DOHH2 (cell line): Measurements from ENCODE around the gene PDE4D.

Source experiments
- H3F3A ChIP-seq: fragments of 200-600 bp; sonication (generic), shearing (Covaris generic); 2 replicates; pipeline ENCODE4 v1.6.0; 2016; ENCODE audit warnings: antibody characterized with exemption, mild to moderate bottlenecking; ENCODE audit not compliant: control insufficient read depth, insufficient read depth
- H3K27ac ChIP-seq: fragments of 200-600 bp; sonication (generic); 2 replicates; pipeline ENCODE4 v1.5.1; 2014; ENCODE audit warnings: low read depth, mild to moderate bottlenecking, low read length, moderate library complexity
- H3K27me3 ChIP-seq: fragments of 200-600 bp; sonication (generic); 2 replicates; pipeline ENCODE4 v1.6.1; 2014; ENCODE audit warnings: mild to moderate bottlenecking, low read length, mixed read lengths; ENCODE audit not compliant: control insufficient read depth
- H3K36me3 ChIP-seq: fragments of 200-600 bp; sonication (generic); 2 replicates; pipeline ENCODE4 v1.6.1; 2014; ENCODE audit warnings: mild to moderate bottlenecking, low read length, moderate library complexity, mixed read lengths; ENCODE audit not compliant: control insufficient read depth
- H3K4me1 ChIP-seq: fragments of 200-600 bp; sonication (generic); 2 replicates; pipeline ENCODE4 v1.6.1; 2014; ENCODE audit warnings: mild to moderate bottlenecking, low read length, mixed read lengths; ENCODE audit not compliant: control insufficient read depth
- H3K4me2 ChIP-seq: fragments of 200-600 bp; sonication (generic); 2 replicates; pipeline ENCODE4 v1.6.0; 2014; ENCODE audit warnings: mild to moderate bottlenecking, low read length, moderate library complexity
- H3K4me3 ChIP-seq: fragments of 200-600 bp; sonication (generic); 2 replicates; pipeline ENCODE4 v1.5.1; 2014; ENCODE audit warnings: mild to moderate bottlenecking, low read length, mixed read lengths
- H3K79me2 ChIP-seq: fragments of 200-600 bp; sonication (generic); 2 replicates; pipeline ENCODE4 v1.6.1; 2014; ENCODE audit warnings: mild to moderate bottlenecking, low read length, mixed read lengths; ENCODE audit not compliant: control insufficient read depth
- H3K9me2 ChIP-seq: fragments of 200-600 bp; sonication (generic); replicated peaks from 2 replicates; pipeline ENCODE4 v1.6.1; 2014; ENCODE audit warnings: mild to moderate bottlenecking, low read length, mixed read lengths; ENCODE audit not compliant: control insufficient read depth
- H3K9me3 ChIP-seq: fragments of 200-600 bp; sonication (generic); 2 replicates; pipeline ENCODE4 v1.6.1; 2014; ENCODE audit warnings: antibody characterized with exemption, low read length, mixed read lengths; ENCODE audit not compliant: control insufficient read depth, insufficient read depth
- H4K20me1 ChIP-seq: fragments of 200-600 bp; sonication (generic); 2 replicates; pipeline ENCODE4 v1.6.0; 2014; ENCODE audit warnings: low read depth, mild to moderate bottlenecking, antibody characterized with exemption, low read length, moderate library complexity; ENCODE audit not compliant: control insufficient read depth, insufficient read depth
- CTCF ChIP-seq: fragments of 200-600 bp; sonication (generic); IDR thresholded peaks from one replicate; pipeline ENCODE4 v1.5.1; 2014; ENCODE audit warnings: antibody characterized with exemption, mild to moderate bottlenecking, low read depth, low read length; ENCODE audit not compliant: poor library complexity, severe bottlenecking
- EZH2phosphoT487 ChIP-seq: fragments of 200-600 bp; sonication (generic); IDR thresholded peaks from 2 replicates; pipeline ENCODE4 v1.6.1; 2017; ENCODE audit warnings: borderline replicate concordance, mild to moderate bottlenecking, antibody characterized with exemption, low read length, moderate library complexity, mixed read lengths

Gene PDE4D

GRCh38 chr5:59773294-59773693 lies 120.2 kb downstream of the PDE4D start:
- TF ChIP-seq EZH2phosphoT487: no peak
- TF ChIP-seq CTCF: no peak

GRCh38 chr5:59772757-59773156 lies 120.8 kb downstream of the PDE4D start:
- TF ChIP-seq CTCF (no peak), EZH2phosphoT487 (no peak)
- Histone ChIP-seq H3K79me2 (no peaks in the 10 kb centered on the region), H3K36me3 (no peaks in the 10 kb centered on the region), H3F3A (no peaks in the 10 kb centered on the region), H4K20me1 (no peaks in the 10 kb centered on the region), H3K27ac (no peak overlapping the region), H3K27me3 (peaks cover 20% of the 10 kb centered on the region), H3K4me2 (no peak overlapping the region), H3K9me3 (no peaks in the 10 kb centered on the region), H3K4me1 (peaks cover 15% of the 10 kb centered on the region), H3K4me3 (no peak overlapping the region), H3K9me2 (no peaks in the 10 kb centered on the region)

More at GRCh38 chr5:59773294-59773693, 120.2 kb downstream of the PDE4D start:
- Histone ChIP-seq H3K79me2 (no peaks in the 10 kb centered on the region), H3K4me2 (no peak overlapping the region), H3K4me3 (no peak overlapping the region), H3K27ac (no peak overlapping the region), H3K27me3 (peaks cover 15% of the 10 kb centered on the region), H3F3A (no peaks in the 10 kb centered on the region), H3K4me1 (peaks cover 11% of the 10 kb centered on the region), H4K20me1 (no peaks in the 10 kb centered on the region), H3K9me3 (no peaks in the 10 kb centered on the region), H3K36me3 (no peaks in the 10 kb centered on the region), H3K9me2 (no peaks in the 10 kb centered on the region)

GRCh38 chr5:59772206-59772605 lies 121.3 kb downstream of the PDE4D start:
- H3K4me2 ChIP-seq: no peak overlapping the region
- H3K4me3 ChIP-seq: no peak overlapping the region
- no peaks in the 10 kb centered on the region for H3K9me2 ChIP-seq
- TF ChIP-seq CTCF: no peak
- no peak for TF ChIP-seq EZH2phosphoT487
- H4K20me1 ChIP-seq: no peaks in the 10 kb centered on the region
- peaks cover 23% of the 10 kb centered on the region for H3K27me3 ChIP-seq
- H3K27ac ChIP-seq: no peak overlapping the region
- peaks cover 15% of the 10 kb centered on the region for H3K4me1 ChIP-seq
- H3K79me2 ChIP-seq: no peaks in the 10 kb centered on the region
- H3K9me3 ChIP-seq: no peaks in the 10 kb centered on the region
- no peaks in the 10 kb centered on the region for H3F3A ChIP-seq
- H3K36me3 ChIP-seq: no peaks in the 10 kb centered on the region
